GM06990 (cell line): Measurements from ENCODE around the gene EPN2.

Source experiments
- DNase-seq: peaks from one replicate; pipeline ENCODE4 v3.0.0-alpha.2; 2011; ENCODE audit not compliant: insufficient read length; ENCODE audit errors: extremely low read depth
- H3K27me3 ChIP-seq: replicated peaks from 2 replicates; pipeline ENCODE4 v1.6.0; 2011; ENCODE audit warnings: low read length; ENCODE audit not compliant: control insufficient read depth, insufficient read depth
- H3K36me3 ChIP-seq: 2 replicates; pipeline ENCODE4 v1.5.1; 2011; ENCODE audit warnings: low read length; ENCODE audit not compliant: control insufficient read depth, insufficient read depth
- H3K4me3 ChIP-seq: replicated peaks from 2 replicates; pipeline ENCODE4 v1.5.1; 2011; ENCODE audit warnings: low read depth, mild to moderate bottlenecking, control low read depth, low read length
- CTCF ChIP-seq: IDR thresholded peaks from 2 replicates; pipeline ENCODE4 v1.5.1; 2011; ENCODE audit warnings: low read length, control low read depth, mild to moderate bottlenecking, inconsistent platforms; ENCODE audit not compliant: insufficient read depth, poor library complexity, severe bottlenecking

The EPN2 gene

GRCh38 chr17:19264268-19264667, 27.1 kb downstream of the EPN2 start:
- Histone ChIP-seq H3K4me3 (no peak overlapping the region), H3K27me3 (no peaks in the 10 kb centered on the region; the same call in 1 of the 2 replicates)

GRCh38 chr17:19264681-19265080, 27.5 kb downstream of the EPN2 start:
- DNase-seq = no peak
- TF ChIP-seq CTCF = no peak
- Histone ChIP-seq H3K36me3 (no peaks in the 10 kb centered on the region), H3K27me3 (no peaks in the 10 kb centered on the region; the same call in 1 of the 2 replicates), H3K4me3 (no peak overlapping the region)

More at GRCh38 chr17:19264268-19264667, 27.1 kb downstream of the EPN2 start:
- H3K36me3 ChIP-seq = no peaks in the 10 kb centered on the region
- no peak for DNase-seq
- TF ChIP-seq CTCF = no peak

- DNase-seq = no peak
- no peaks in the 10 kb centered on the region for H3K36me3 ChIP-seq
- no peaks in the 10 kb centered on the region for H3K27me3 ChIP-seq
- H3K4me3 ChIP-seq = no peak overlapping the region
- no peak for TF ChIP-seq CTCF
Observed at GRCh38 chr17:19265755-19266154, 28.6 kb downstream of the EPN2 start.

GRCh38 chr17:19268611-19269010, 31.4 kb downstream of the EPN2 start:
- Histone ChIP-seq H3K27me3 (no peaks in the 10 kb centered on the region), H3K36me3 (no peaks in the 10 kb centered on the region), H3K4me3 (no peak overlapping the region)
- no peak for DNase-seq
- TF ChIP-seq CTCF = no peak

GRCh38 chr17:19269106-19269505, 31.9 kb downstream of the EPN2 start:
- no peak for DNase-seq
- H3K4me3 ChIP-seq = no peak overlapping the region
- TF ChIP-seq CTCF = no peak
- no peaks in the 10 kb centered on the region for H3K27me3 ChIP-seq
- no peaks in the 10 kb centered on the region for H3K36me3 ChIP-seq

GRCh38 chr17:19269641-19270040, 32.5 kb downstream of the EPN2 start:
- no peak for TF ChIP-seq CTCF
- Histone ChIP-seq H3K4me3 (no peak overlapping the region), H3K27me3 (no peaks in the 10 kb centered on the region), H3K36me3 (no peaks in the 10 kb centered on the region)
- DNase-seq = no peak
